Measurements from ENCODE around the gene ASPA.

Gene ASPA

DNA sequence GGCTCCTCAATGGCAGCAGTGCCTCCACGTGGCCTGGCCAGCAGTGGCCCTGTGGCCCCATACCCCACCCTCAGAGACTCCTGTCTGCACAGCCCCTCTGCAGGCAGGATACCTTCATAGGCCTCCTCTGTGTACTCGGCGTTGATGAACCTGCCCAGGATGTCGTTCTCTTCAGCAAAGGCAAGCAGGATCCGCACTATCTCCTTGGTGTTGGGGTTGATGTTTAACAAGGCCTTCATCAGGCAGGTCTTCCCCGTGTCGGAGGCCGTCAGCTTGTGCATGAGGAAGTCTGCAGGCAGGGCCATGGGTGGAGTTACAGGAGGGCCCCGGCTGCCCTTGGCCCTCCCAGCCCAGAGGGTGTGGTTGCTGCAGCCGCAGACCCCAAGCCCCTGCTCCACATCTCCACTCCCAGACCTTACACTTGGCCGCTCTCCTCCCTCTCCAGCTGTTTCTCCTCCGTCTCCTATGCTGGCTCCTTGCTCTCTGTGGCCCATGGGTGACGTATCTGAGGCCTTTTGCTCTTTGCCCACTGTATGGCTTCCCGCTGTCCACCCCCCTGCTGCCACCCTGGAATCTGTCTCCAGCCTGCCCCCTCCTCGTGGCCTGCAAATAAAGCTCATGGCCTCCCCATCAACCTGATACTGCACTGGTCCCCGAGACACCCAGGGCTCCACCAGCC, 66.8 kb downstream of the ASPA start:
- H3K9me3 ChIP-seq (ENCODE audit: control insufficient read depth, low read length): no peaks in the 10 kb centered on the region
- no peaks in the 10 kb centered on the region for H3K27me3 ChIP-seq (ENCODE audit: control insufficient read depth, insufficient read depth, low read length)
- H3K9ac ChIP-seq (ENCODE audit: low read length): no peak overlapping the region
- no peak overlapping the region for H3K4me3 ChIP-seq (ENCODE audit: low read length)
- H3K36me3 ChIP-seq (ENCODE audit: control insufficient read depth, insufficient read depth, low read length): no peaks in the 10 kb centered on the region
- H3K4me1 ChIP-seq (ENCODE audit: control insufficient read depth, insufficient read depth, low read length): peaks cover 7% of the 10 kb centered on the region

DNA sequence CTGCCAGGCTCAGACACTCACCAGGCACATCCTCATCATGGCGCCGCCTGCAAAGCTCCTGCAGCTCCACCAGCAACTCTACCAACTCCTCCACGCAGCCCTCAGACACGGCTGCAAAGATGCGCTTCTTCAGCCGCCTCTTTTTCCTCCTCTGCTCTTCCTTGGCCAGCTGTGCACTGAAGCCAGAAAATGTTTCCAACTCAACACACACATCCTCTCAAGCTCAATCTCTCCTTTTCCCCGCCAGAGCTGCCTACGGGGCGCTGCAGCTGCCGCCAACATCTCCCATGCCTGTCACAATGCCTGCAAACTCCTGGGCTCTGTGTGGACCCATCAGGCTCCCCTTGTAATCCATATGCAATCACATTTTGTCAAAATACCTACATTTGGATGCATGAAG, 67.7 kb downstream of the ASPA start:
- Histone ChIP-seq H3K4me3 (ENCODE audit: low read length) (no peak overlapping the region), H3K9ac (ENCODE audit: low read length) (no peak overlapping the region), H3K36me3 (ENCODE audit: control insufficient read depth, insufficient read depth, low read length) (no peaks in the 10 kb centered on the region), H3K27me3 (ENCODE audit: control insufficient read depth, insufficient read depth, low read length) (no peaks in the 10 kb centered on the region), H3K4me1 (ENCODE audit: control insufficient read depth, insufficient read depth, low read length) (peaks cover 7% of the 10 kb centered on the region), H3K9me3 (ENCODE audit: control insufficient read depth, low read length) (no peaks in the 10 kb centered on the region)

DNA sequence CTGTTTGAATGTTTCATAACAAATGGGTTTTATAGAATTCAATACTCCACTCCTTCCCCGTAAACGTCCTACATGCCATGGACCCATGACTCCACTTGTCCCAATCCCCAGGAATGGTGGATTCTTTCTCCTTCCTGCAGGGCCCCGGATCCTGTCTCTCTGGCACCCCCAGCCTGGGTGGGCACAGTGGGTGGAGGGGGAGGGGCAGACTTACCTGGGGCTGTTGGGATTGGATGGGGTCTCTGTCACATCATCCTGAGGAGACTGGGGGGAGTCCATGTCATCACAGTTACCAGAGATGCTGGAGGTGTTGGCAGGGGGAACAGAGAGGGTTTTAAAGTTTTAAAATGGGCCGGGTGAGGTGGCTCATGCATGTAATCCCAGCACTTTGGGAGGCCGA, 68.6 kb downstream of the ASPA start:
- Histone ChIP-seq H3K4me1 (ENCODE audit: control insufficient read depth, insufficient read depth, low read length) (peaks cover 7% of the 10 kb centered on the region), H3K27me3 (ENCODE audit: control insufficient read depth, insufficient read depth, low read length) (no peaks in the 10 kb centered on the region), H3K36me3 (ENCODE audit: control insufficient read depth, insufficient read depth, low read length) (no peaks in the 10 kb centered on the region), H3K9me3 (ENCODE audit: control insufficient read depth, low read length) (no peaks in the 10 kb centered on the region), H3K9ac (ENCODE audit: low read length) (no peak overlapping the region), H3K4me3 (ENCODE audit: low read length) (no peak overlapping the region)

DNA sequence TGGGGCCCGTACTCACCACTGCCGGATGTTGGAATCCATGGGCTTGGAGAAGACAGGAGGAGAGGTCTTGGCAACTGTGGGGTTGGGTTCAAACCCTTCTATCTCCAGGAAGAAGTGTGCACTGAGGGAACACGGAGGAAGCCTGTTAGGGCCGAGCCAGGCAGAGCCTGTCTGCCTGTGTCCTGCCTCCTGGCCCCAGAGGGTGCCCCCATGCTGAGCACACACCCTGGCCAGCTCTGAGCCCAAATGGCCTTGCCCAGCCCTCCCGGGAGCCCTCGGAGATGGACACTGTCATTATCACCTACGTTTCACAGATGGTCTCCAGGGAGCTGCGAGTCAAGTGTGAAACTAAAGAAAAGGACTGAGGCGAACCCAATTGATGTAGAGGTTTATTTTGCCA, 69.4 kb downstream of the ASPA start:
- no peak overlapping the region for H3K9ac ChIP-seq (ENCODE audit: low read length)
- H3K36me3 ChIP-seq (ENCODE audit: control insufficient read depth, insufficient read depth, low read length): no peaks in the 10 kb centered on the region
- H3K4me1 ChIP-seq (ENCODE audit: control insufficient read depth, insufficient read depth, low read length): peaks cover 7% of the 10 kb centered on the region
- no peaks in the 10 kb centered on the region for H3K9me3 ChIP-seq (ENCODE audit: control insufficient read depth, low read length)
- H3K27me3 ChIP-seq (ENCODE audit: control insufficient read depth, insufficient read depth, low read length): no peaks in the 10 kb centered on the region
- no peak overlapping the region for H3K4me3 ChIP-seq (ENCODE audit: low read length)

DNA sequence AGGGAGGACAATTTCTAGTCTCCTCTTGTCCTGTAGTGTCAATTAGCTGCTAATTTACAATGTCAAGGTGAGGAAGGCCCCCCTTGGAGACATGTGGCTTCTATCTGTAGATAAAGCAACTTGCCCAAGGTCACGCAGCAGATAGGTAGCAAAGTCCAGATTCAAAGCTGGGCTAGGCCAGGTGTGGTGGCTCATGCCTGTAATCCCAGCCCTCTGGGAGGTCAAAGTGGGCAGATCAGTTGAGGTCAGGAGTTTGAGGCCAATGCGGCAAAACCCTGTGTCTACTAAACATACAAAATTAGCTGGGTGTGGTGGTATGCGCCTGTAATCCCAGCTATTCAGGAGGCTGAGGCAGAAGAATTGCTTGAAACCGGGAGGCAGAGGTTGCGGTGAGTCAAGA, 70.7 kb downstream of the ASPA start:
- Histone ChIP-seq H3K9ac (ENCODE audit: low read length) (no peak overlapping the region), H3K9me3 (ENCODE audit: control insufficient read depth, low read length) (no peaks in the 10 kb centered on the region), H3K4me1 (ENCODE audit: control insufficient read depth, insufficient read depth, low read length) (peaks cover 16% of the 10 kb centered on the region)

DNA sequence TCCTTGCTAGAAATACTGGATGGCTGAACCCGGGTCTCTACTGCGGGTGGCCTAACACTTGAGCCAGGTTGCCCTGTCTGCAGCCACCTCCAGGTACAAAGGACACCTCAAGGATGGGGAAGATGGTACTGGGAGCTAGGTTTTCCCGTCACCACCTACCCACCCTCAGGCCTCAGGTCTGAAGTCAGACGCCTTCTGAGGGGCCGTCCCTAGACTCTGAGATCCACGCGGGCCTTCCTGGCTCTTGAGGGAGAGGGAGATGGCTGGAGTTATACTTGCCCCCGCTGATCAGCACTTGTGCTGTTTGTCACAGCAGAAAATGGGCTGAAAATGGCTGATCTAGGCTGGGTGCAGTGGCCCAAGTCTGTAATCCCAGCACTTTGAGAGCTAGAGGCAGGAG, 71.2 kb downstream of the ASPA start:
- no peaks in the 10 kb centered on the region for H3K36me3 ChIP-seq (ENCODE audit: control insufficient read depth, insufficient read depth, low read length)
- H3K27me3 ChIP-seq (ENCODE audit: control insufficient read depth, insufficient read depth, low read length): no peaks in the 10 kb centered on the region
- H3K4me3 ChIP-seq (ENCODE audit: low read length): no peak overlapping the region

More for the DNA sequence above, 70.7 kb downstream of the ASPA start:
- Histone ChIP-seq H3K27me3 (ENCODE audit: control insufficient read depth, insufficient read depth, low read length) (no peaks in the 10 kb centered on the region), H3K4me3 (ENCODE audit: low read length) (no peak overlapping the region), H3K36me3 (ENCODE audit: control insufficient read depth, insufficient read depth, low read length) (no peaks in the 10 kb centered on the region)

DNA sequence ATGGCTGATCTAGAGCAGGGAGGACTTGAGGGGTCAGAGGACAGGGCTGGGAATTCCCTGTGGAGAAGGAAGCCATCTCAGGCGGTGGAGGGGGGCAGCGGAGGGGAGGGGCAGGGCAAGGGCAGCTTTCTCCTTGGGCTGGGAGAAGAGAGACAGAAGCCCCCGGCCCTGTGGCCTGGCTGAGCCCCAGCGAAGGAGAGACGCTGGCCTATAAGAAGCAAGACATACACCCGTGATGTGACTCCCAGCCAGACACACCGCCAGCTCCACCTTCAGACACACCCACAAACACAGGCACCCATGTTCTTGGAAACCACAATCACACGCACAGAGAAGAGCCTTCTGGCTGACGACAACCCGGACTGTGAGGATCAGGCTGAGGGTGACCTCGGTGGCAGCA, 71.8 kb downstream of the ASPA start:
- H3K36me3 ChIP-seq (ENCODE audit: control insufficient read depth, insufficient read depth, low read length): no peaks in the 10 kb centered on the region
- H3K4me3 ChIP-seq (ENCODE audit: low read length): no peak overlapping the region
- H3K27me3 ChIP-seq (ENCODE audit: control insufficient read depth, insufficient read depth, low read length): no peaks in the 10 kb centered on the region
- H3K4me1 ChIP-seq (ENCODE audit: control insufficient read depth, insufficient read depth, low read length): peaks cover 17% of the 10 kb centered on the region
- H3K9ac ChIP-seq (ENCODE audit: low read length): no peak overlapping the region
- no peaks in the 10 kb centered on the region for H3K9me3 ChIP-seq (ENCODE audit: control insufficient read depth, low read length)

More for the DNA sequence above, 71.2 kb downstream of the ASPA start:
- Histone ChIP-seq H3K4me1 (ENCODE audit: control insufficient read depth, insufficient read depth, low read length) (peaks cover 17% of the 10 kb centered on the region), H3K9me3 (ENCODE audit: control insufficient read depth, low read length) (no peaks in the 10 kb centered on the region), H3K9ac (ENCODE audit: low read length) (no peak overlapping the region)

DNA sequence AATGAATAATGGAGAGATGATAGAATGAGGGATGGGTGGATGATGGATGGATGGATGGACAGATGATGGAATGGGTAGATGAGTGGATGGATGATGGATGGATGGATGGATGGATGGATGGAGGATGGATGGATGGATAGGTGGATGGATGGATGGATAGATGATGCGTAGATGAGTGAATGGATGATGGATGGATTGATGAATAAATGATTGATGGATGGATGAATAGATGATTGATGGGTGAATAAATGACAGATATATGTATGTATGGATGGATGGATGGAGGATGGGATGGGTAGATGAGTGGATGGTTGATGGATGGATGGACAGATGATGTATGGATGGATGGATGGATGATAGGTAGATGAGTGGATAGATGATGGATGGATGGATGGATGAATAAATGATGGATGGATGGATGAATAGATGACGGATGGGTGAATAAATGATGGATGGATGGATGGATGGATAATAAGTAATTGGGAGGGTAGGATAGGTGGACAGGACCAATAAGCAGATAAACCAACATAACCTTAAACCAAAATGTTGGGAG, 73.9 kb downstream of the ASPA start:
- H3K9ac ChIP-seq (ENCODE audit: low read length): no peak overlapping the region
- H3K4me3 ChIP-seq (ENCODE audit: low read length): no peak overlapping the region
- H3K9me3 ChIP-seq (ENCODE audit: control insufficient read depth, low read length): no peaks in the 10 kb centered on the region
- H3K27me3 ChIP-seq (ENCODE audit: control insufficient read depth, insufficient read depth, low read length): peaks cover under 1% of the 10 kb centered on the region
- H3K4me1 ChIP-seq (ENCODE audit: control insufficient read depth, insufficient read depth, low read length): peaks cover 17% of the 10 kb centered on the region
- no peaks in the 10 kb centered on the region for H3K36me3 ChIP-seq (ENCODE audit: control insufficient read depth, insufficient read depth, low read length)

DNA sequence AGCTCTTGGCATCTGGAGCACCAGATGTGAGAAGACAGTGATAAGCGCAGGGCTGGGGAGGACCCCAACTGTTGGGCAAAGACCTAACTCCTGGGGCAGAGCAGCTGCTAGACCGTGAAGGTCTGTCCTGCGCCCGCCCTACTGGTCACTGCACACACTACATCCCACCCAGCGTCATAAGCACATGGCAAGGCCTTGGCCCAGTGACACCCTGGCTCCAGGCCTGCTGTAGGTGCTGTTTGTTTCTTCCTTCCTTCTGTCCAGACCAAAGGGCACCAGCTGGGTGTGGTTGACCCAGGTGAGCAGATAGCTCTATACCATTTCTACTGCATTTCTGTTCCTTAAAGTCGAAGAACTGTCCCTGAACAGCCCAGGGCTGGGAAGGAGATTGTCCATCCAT, 75.4 kb downstream of the ASPA start:
- Histone ChIP-seq H3K27me3 (ENCODE audit: control insufficient read depth, insufficient read depth, low read length) (peaks cover 4% of the 10 kb centered on the region), H3K9ac (ENCODE audit: low read length) (no peak overlapping the region), H3K9me3 (ENCODE audit: control insufficient read depth, low read length) (no peaks in the 10 kb centered on the region), H3K4me1 (ENCODE audit: control insufficient read depth, insufficient read depth, low read length) (peaks cover 17% of the 10 kb centered on the region), H3K4me3 (ENCODE audit: low read length) (no peak overlapping the region), H3K36me3 (ENCODE audit: control insufficient read depth, insufficient read depth, low read length) (no peaks in the 10 kb centered on the region)

DNA sequence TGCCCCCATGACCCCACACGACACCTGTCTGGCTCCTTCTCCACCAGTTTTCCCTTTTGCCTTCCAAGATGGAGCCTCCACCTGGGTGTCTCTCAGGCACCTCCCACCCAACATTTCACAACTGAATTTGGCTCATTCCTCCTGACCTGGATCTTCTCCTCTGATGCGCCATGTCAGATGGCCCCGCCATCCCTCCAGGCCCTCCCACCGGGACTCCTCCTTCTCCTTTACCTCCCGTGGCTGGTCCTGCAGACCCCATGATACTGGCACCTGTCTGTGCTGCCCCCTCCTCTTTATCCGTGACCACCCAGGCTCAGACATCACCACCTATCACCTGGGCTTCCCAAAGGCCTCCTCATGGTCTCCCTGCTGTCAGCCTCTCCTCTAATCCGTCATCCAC, 77.1 kb downstream of the ASPA start:
- Histone ChIP-seq H3K36me3 (ENCODE audit: control insufficient read depth, insufficient read depth, low read length) (no peaks in the 10 kb centered on the region), H3K4me1 (ENCODE audit: control insufficient read depth, insufficient read depth, low read length) (peaks cover 23% of the 10 kb centered on the region), H3K27me3 (ENCODE audit: control insufficient read depth, insufficient read depth, low read length) (peaks cover 4% of the 10 kb centered on the region), H3K4me3 (ENCODE audit: low read length) (no peak overlapping the region), H3K9me3 (ENCODE audit: control insufficient read depth, low read length) (no peaks in the 10 kb centered on the region), H3K9ac (ENCODE audit: low read length) (no peak overlapping the region)
